Stimulated activated CD4-positive, alpha-beta T cell treated with anti-CD3 and anti-CD28 coated beads, Interleukin-4, amount 100 ng/mL, for 24 hours (primary cell): Measurements from ENCODE around the gene PRDM16.
A peak's percentile ranks its signal among the peaks of the same experiment; 100 is the strongest.

Source experiments
- DNase-seq: peaks from one replicate; pipeline ENCODE4 v3.0.0-alpha.2; 2020

PRDM16 gene

DNA sequence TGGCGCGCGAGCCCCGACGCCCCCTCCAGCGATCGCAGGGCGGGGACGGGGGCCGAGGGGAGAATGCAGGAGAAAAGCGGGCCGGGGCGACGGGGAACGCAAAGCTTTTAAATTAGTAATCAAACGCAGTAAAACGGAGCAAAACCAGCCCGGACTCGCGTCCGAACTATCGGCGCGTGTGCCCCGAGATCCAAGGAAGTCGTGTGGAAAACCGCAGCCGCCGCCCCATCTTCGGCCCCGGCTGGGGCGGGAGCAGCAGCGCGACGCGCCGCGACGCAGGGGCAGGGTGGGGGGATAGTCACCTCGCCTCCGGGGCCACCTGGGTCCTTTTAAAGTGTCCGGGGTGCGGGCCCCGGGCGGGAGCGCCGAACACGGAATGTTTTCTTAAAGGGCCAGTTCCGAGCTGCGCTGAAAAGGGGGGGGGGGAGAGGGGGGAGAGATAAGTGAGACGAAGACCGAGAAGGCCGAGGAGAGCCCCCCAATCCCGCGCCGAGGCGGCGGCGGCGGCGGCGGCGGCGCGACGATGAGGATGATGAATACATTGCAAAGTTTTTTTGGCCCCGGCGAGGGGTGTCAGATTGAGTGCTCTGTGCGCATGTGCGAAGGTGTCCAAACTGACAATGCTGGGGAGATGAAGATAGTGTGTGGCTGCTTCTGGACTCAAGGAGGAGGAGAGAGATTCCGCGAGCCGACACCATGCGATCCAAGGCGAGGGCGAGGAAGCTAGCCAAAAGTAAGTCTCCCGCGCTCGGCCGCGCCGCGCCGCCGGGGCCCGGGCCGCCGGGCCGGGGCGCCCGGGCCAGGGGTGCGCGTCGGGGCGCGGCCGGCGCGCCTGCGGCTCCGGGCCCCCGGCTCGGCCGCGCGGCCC, at the start of gene PRDM16:
Gene PRDM16, plus strand, starts transcription at position 640 of the 868 bp plus-strand sequence. Its CDS starts 57 bp downstream, at position 697.
- peak; percentile 19 for DNase-seq

DNA sequence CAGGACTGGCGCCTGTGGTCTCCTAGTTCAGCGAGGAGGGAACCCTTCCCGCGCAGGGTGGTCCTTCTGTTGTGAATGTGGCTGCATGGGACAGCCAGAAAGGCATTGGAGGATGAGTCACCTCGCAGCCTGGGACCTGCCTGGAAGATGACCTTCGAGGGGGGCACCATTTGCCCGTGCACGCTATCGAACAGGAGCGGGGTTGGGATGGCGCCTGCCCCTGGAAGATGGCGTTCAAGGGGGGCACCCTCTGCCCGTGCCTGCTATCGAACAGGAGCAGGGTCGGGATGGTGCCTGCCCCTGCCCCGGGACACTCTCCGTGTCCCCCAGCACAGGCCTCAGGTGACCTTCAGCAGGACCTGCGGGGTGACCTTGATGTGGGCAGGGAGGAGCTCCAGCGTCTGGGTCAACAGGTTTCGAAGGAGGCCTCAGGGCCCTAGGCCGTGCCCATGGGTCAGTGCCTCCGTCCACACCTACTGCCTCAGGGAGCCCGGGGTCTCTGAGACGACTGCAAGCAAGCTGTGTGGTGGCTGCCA, 49.4 kb upstream of the PRDM16 start:
- DNase-seq = no peak

DNA sequence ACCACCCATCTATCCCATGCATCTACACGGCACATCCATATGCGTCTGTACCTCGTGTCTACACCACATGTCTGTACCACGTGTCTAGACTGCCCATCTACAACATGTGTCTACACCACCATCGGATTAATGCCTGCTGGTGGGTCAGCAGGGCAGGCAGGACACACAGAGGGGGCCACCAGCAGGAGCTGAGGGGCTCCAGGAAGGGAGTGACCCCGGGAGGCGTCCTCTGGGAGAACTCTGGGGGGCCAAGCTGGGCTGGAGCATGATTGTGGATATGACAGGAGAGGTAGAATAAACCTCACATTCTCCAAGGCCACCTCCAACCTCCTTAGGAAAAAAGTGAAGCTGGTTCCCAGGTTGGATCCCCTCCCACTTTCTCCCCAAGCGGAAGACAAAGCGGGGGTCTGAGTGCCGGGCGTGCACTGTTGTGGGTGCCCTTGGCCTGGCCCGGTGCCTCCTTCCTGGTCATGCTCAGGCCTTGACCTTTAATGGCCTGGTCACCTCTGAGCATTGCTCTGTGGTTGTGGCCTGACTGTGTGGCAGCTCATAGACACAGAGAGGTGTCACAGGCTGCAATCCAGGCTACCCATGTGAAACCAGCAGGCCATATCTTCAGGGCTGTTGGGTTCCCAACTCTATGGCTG, 48.6 kb upstream of the PRDM16 start:
- DNase-seq = no peak

DNA sequence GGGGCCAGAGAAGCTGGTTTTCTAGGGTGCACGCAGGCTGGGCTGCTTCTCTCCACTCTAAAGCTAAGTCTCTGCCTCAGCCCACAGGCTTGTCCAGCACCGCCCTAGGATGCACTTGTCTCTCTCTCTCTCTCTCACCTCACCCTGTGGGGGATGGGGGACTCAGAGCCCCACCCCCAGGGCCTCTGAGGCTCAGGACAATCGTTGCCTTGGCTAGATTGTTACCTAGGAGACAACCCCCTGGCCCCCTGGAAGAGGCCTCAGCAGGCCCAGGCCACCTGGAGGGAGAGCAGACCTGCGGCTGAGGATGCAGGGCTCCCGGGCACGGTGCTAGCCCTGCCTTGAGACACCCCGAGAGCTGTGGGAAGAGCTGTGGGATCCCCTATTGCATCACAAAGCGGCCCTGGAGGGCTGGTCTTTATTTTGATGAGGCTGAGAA, 47.8 kb upstream of the PRDM16 start, which contains the start of gene ACTRT2:
Gene ACTRT2, plus strand, starts transcription at position 235 of the 439 bp plus-strand sequence. CDS start 220 bp downstream, outside the sequence.
- no peak for DNase-seq

DNA sequence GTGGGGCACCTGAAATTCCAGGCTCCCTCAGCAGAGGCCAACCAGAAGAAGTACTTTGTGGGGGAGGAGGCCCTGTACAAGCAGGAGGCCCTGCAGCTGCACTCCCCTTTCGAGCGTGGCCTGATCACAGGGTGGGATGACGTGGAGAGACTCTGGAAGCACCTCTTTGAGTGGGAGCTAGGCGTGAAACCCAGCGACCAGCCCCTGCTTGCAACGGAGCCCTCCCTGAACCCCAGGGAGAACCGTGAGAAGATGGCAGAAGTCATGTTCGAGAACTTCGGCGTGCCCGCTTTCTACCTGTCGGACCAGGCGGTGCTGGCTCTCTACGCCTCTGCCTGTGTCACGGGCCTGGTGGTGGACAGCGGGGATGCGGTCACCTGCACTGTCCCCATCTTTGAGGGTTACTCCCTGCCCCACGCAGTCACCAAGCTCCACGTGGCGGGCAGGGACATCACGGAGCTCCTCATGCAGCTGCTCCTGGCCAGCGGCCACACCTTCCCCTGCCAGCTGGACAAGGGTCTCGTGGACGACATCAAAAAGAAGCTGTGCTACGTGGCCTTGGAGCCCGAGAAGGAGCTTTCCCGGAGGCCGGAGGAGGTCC, 47.1 kb upstream of the PRDM16 start:
- no peak for DNase-seq

DNA sequence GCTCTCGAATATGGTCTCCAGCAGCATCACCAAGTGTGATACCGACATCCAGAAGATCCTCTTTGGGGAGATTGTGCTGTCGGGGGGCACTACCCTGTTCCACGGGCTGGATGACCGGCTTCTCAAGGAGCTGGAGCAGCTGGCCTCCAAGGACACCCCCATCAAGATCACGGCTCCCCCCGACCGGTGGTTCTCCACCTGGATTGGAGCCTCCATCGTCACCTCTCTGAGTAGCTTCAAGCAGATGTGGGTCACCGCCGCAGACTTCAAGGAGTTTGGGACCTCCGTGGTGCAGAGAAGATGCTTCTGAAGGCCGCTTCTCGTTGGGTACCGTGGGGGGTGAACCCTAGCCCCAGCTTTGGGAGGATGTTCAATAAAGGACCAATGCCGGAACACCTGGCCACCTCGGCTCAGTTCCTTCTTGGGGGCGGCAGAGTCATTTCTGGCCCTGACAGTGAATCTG, 46.5 kb upstream of the PRDM16 start:
- DNase-seq = no peak

DNA sequence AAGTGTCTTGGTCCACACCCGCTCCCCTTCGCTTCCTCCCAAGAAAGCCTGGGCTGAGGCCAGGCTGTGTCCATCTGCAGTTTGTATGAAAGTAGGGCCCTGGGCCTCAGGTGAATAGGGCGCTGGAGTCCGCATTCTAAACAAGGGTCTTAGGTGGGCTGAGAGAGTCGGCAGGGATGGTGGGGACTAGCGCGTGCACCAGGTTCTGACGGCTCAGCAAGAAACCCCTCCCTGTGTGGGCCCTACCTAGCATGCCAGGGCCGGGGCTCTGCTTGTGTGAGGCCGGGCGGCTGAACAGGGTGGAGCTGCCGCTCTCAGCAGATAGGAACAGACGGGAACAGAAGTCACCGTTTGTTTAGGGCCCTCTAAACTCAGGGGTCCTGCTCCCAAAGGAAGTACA, 46.0 kb upstream of the PRDM16 start:
- no peak for DNase-seq

DNA sequence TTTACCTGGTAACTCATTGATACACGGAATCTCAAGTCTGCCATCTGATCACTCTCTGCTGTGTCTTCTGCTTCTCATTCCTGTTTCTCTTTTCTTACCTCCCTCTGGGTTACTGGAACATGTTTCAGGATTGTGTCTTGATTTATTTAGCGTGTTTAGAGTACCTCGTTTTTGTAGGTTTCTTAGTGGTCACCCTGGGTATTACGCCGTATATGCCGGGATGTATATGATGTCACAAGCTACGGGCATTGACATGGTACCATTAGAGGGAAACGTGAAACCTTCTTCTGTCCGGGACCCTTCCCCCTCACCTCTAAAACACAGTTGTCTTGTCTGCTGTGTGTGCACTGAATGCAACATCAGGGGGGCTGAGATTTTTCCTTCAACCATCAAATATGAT, 45.0 kb upstream of the PRDM16 start:
- no peak for DNase-seq

DNA sequence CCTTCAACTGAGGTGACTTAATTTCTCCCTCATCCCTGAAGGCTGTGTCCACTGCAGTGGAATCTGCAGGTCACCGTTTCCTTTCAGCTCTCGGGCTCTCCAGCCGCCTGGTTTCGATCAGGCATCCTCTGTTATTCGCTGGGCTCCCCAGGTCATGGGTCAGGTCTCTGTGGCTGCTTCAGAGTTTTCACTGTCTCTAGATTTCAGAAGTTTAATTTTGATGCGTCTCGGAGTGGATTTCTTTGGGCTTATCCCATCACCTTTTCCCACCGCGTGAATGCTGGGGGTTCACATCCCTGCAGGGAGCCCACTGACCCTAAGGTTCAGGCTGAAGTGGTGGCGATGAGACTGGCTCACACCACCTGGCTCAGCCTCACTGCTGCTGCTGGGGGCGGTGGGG, 44.4 kb upstream of the PRDM16 start:
- no peak for DNase-seq

DNA sequence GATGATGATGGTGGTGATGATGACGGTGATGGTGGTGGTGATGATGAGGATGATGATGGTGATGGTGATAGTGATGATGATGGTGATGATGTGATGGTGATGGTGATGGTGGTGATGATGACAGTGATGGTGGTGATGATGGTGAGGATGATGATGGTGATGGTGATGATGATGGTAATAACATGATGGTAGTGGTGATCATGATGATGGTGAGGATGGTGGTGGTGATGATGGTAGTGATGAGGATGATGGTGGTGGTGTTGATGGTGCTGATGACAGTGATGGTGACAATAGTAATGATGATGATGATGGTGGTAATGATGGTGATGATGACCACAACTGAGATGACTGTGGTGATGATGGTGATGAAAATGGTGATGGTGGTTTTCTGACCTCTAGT, 42.9 kb upstream of the PRDM16 start:
- no peak for DNase-seq

DNA sequence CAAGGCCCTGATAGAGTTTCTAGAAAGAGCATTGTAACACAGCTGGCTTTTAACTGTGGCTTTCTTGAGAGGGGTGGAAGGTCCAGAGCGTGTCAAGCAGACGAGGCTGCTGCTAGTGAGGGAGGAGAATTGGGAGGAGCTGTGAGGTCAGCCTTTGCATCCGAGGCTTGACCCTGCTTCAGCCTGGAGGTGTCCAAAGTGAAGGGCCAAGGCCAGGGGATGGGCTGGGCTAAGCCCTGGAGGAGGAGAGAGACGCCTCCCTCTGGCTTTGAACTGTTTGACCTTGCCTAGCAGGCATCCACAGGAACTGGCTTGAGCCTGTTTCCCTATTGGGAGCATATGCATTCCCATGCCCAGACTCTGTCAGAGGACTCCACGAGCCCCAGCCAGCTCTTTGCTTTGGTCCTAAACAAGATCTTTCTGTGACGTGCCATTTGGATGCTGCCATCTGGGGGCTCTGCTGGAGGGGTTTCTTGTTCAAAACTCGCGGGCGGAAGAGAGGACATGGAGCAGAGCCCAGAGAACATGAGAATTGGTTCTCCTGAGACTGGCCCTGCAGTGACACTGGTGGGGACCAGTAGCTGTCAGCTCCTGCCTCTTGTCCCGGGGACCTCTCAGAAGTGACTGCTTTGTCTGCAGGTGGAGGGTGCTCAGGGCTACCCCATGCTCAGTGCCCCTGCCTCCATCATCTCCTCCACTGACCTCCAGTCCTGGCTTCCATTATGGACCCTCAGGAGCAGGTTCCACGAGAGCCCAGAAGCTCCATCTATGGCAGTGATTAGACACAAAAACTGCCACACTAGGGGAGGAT, 42.2 kb upstream of the PRDM16 start:
- no peak for DNase-seq

DNA sequence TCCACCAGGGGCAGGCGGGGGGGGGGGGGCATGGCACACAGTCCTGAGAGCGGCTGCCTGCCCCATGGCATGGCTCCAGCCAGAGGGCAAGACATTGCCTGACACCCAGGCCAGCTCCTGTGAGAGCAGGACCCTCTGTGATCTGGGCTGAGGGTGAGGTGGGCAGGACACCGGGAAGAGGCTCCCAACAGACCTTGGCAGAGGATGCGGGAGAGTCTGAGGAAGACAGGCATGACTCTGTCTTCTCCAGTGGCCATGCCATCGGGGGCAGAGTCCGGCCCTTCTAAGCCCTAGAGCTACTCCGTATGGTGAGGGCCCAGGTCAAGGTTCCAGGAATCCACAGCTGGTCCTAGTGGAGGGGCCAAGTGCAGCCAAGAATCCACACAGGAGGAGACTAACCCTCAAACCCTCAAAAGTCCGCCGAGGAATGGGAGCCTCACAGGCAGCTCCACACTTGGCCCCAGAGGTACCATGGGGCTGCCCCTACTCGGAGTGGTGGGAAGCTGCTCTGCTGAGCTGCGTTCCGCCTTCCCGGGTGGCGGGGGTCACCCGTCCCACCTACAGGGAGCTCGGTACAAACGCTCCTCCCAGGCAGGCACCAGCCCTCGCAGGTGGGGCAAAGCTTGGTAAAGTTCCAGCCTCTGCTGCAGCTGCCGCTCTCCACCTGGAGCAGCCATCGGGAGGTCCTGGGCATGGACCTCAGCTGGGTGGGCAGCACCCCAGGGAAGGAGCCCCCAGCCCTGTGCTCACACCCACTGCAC, 41.2 kb upstream of the PRDM16 start:
- DNase-seq = no peak

DNA sequence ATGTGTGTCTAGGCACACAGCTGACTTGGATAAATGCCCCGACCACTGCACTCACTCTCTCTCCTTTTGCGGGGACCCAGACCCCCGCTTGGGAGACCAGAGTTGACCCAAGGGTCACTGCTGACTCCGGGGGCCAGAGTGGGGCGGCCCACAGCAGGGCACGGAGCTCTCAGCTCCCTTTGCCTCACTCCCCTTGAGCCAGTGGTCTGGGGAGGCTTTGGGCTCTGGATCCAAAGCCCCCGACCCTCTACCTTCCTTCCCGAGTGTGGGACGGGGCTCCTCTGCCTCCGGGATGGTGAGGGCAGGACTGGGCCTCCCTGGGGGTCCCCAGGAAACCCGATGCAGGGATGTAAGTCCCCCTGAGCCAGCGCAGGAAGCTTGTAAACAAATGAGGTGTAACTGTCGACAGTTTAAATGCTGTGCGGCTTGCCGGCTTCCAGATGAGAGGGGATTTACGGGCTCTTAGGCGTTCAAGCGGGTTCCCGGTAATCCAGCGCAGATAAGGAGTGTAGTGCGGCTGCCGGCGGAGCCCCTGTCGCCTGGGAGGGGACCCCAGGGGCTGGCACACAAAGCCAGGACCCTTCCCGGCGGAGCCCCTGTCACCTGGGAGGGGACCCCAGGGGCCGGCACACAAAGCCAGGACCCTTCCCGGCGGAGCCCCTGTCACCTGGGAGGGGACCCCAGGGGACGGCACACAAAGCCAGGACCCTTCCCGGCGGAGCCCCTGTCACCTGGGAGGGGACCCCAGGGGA, 40.3 kb upstream of the PRDM16 start:
- no peak for DNase-seq

DNA sequence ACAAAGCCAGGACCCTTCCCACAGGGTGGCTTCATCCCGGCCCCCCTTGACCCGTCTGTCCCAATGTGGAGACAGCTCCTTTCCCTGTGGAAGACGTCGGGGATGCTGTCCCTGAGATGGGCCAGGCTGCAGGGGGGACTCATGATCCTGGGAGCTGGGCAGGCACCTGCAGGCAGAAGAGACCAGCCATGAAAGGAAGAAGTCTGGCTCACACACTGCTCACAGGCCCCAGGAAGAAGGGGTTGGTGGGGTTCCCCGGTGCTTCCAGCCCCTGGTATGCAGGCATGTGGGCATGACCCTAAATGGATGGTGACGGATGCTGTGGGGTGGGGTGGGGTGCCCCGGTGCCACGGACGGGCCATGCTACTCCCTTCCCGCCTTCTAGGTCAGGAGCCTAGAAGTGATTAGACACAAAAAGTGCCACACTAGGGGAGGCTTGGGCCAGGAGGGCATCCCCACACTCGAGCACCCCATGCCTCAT, 39.5 kb upstream of the PRDM16 start:
- no peak for DNase-seq

DNA sequence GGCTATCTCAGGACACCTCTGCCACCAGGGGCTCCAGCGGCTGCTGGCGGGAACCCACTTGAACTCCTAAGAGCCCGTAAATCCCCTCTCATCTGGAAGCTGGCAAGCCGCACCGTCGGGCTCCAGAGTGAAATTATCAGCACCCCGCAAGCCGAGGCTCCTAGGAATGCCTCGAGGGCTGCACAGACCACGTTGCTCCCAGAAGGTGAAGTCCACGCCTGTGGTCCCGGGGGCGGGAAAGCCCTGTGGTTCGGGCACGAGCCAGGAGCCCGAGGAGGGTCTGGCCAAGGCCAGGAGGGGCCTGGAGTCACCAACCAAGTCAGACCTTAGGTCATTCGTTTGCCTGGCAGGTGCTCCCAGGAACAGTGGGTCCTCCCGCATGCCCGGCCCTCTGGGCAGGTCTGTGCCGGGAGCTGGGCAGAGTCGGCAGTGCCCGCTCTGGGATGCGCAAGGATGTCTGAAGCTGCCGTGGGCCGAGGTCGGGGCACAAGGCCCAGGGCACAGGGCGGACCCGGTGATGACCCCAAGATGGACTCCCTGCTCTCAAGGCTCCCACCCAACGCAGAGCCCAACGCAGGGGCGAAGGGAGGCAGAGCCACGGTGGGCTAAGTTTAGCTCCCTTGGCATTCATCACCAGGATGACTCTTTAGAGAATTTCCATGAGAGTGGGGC, 38.9 kb upstream of the PRDM16 start:
- no peak for DNase-seq

DNA sequence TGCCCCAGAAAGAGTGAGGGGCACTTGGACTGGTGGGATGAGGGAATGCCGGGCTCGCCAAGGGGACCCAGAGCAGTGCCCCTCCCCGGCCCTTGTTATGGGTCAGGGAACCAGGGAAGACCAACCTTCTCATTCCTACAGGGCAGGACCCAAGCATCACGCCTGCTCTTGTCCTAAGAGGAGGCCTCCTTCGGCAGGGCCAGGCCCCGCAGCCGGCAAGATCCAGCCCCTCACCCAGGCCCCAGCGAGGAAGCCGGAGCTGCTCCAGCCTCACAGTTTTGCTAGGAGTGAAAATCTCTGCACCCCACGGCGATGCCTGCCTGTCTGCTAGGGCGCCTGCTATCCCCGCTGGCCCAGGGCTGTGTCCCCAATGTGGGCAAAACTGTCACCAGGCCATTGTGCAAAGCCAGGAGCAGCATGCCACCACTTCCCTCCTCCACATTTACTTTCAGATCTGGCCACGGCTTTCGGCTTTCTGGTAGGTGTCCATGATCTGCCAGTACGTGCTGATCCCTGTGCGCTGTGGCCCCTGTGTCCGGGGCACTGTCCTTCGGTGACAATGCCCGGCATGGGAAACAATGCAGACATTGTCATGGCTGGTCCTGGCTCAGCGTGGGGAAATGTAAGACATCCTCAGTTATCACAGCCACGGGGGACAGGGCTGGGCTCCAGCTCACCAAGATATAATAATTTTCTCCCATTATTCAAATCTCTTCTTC, 38.2 kb upstream of the PRDM16 start:
- no peak for DNase-seq

DNA sequence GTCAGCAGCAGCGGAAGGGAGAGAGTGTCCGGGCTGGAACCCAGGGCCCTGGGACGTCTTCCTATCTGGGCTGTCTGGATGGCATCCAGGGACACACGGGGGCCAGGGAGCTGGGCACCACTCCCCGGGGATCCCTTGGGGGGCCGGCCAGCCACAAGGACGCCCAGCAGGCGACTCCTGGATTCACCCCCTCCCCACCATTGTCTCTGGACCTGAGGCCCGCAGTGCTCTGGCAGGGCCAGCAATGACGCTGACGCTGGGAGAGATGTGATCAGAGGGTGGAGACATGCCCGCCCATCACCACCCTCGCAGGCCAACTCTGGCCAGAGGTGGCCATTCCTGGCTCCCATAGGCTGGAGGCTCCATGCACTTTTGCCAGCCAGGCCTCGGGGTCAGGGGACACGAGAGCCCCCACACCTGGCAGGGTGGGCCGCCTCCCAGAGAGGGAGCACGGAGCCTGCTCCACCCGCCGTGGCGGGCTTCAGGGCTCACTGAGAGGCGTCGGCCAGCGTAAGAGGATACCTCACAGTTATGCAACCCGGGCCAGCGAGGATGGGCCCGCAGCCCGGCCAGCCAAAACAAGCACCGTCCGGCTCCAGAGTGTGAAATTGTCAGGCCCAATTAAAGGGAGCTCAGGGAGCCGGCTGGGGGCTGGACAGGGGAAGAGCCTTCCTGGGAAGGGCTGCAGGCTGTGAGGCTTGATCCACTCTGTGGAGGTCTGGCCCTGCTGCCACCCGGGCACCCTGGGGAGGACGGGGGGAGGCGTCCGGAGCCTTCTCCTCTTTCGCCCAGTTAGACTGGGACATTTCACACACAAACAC, 37.4 kb upstream of the PRDM16 start:
- no peak for DNase-seq

DNA sequence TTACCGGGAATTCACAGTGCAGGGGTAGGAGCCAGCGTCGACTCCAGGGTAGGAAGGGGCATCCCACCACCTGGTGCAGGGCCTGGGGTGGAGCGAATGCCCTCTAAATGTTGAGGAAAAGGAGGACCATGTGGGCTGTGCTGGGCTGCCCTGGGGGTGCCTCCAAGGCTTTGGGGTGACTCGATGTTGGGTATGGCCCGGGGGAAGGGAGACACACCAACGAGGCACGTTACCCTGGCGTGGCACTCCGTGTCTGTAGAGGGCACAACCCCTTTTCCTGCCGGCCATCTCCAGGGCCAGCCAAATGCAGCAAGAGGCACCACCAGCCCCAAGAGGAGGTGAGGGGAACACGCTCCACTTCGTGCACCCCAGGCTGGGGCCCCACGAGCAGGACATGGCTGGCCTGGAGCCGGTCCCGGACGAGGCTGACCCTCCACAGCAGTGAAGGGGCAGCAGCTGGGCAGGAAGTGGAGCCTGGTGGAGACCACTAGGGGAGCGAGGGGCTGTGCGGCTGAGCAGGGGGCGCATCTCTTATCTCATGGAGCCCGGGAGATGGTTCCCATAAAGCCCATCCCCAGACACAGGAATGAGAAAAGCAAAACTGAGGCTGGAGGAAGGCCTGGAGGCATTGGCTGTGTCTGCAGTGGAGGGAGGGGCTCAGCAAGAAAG, 36.5 kb upstream of the PRDM16 start:
- no peak for DNase-seq
